AG09309 (cell line): Measurements from ENCODE around the gene ASB2.

Source experiments
- DNase-seq: peaks from one replicate; pipeline ENCODE4 v3.0.0-alpha.2; 2010; ENCODE audit warnings: low read depth
- H3K4me3 ChIP-seq: 2 replicates; pipeline ENCODE4 v1.5.1; 2011; ENCODE audit warnings: mild to moderate bottlenecking, low read depth, low read length, moderate library complexity; ENCODE audit not compliant: control insufficient read depth
- CTCF ChIP-seq: IDR thresholded peaks from 2 replicates; pipeline ENCODE4 v1.5.1; 2011; ENCODE audit warnings: mild to moderate bottlenecking, low read depth, low read length, inconsistent platforms; ENCODE audit not compliant: insufficient read depth, control insufficient read depth; ENCODE audit errors: missing control alignments

The ASB2 gene, protein sequence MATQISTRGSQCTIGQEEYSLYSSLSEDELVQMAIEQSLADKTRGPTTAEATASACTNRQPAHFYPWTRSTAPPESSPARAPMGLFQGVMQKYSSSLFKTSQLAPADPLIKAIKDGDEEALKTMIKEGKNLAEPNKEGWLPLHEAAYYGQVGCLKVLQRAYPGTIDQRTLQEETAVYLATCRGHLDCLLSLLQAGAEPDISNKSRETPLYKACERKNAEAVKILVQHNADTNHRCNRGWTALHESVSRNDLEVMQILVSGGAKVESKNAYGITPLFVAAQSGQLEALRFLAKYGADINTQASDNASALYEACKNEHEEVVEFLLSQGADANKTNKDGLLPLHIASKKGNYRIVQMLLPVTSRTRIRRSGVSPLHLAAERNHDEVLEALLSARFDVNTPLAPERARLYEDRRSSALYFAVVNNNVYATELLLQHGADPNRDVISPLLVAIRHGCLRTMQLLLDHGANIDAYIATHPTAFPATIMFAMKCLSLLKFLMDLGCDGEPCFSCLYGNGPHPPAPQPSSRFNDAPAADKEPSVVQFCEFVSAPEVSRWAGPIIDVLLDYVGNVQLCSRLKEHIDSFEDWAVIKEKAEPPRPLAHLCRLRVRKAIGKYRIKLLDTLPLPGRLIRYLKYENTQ

GRCh38 chr14:93976477-93977057, at the start of gene ASB2:
Gene ASB2, minus strand, starts transcription at chr14:93976570. Its CDS starts 12,031 bp downstream, at chr14:93964539.
- H3K4me3 ChIP-seq, result no peak within 1 kb of the TSS
- no peak for TF ChIP-seq CTCF
- no peak for DNase-seq

DNA sequence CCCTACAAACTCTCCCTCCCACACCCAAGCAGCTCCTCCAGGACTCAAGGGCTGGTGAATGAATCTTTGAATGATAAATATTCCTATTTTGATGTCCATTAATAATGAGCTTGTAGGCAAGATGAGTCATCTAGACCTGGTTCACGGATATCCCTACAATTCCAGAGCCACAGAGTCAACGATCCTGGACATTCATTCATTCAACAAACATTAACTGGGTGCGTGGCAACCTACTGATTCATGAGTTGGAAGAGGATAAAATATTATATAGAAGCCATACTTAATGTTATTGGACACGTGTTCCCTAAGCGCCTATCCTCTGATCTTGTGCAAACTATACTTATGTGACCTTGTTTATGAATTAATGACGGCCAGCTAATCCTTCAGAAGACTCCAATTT, 49.4 kb upstream of the ASB2 start:
- no peak overlapping the region for H3K4me3 ChIP-seq
- no peak for TF ChIP-seq CTCF
- no peak for DNase-seq

- no peak for TF ChIP-seq CTCF
- no peak overlapping the region for H3K4me3 ChIP-seq
- no peak for DNase-seq
Observed at GRCh38 chr14:94024549-94024948, 48.2 kb upstream of the ASB2 start.

DNA sequence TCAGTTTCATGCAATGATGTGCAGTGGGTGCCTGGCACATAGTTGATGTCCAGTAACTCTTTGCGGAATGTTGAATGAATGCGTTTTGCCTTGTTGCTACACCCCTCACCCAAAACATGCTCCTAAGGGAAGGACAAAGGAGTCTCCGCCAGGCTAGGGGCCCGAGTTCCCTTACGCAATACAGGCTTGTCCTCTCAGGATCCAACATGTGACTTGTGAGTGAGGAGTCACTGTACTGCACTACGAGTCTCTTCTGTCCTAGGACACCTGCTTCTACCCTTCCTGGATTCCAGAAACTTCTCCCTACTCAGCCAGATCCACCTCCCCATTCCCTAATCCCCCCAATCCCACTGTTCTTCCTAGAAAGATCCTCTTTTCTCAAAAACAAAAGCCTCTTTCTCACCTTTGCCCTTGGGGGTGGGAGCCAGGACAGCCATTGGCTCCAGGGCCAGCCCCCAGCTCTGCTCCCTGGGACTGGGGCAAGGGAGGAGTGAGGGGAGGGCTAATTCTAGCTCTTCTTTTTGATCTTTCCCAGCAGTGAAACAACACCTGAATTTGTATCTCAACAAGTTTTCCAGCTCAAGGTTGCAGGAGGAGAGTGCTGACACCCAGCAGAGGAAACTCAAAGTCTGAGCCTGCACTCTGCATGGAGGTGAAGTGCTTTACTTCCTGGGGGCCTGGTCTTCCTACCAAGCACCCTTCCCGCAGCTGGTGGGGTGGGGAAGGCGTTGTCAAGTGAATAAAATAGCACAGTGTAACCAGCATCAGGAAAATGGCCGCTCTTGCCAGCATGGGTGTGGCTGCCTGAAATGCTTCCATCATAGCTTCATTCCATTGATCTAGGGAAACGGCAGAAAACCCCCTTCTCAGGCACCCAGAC, 46.4 kb upstream of the ASB2 start:
- H3K4me3 ChIP-seq, result no peak overlapping the region
- no peak for DNase-seq
- TF ChIP-seq CTCF, result no peak

DNA sequence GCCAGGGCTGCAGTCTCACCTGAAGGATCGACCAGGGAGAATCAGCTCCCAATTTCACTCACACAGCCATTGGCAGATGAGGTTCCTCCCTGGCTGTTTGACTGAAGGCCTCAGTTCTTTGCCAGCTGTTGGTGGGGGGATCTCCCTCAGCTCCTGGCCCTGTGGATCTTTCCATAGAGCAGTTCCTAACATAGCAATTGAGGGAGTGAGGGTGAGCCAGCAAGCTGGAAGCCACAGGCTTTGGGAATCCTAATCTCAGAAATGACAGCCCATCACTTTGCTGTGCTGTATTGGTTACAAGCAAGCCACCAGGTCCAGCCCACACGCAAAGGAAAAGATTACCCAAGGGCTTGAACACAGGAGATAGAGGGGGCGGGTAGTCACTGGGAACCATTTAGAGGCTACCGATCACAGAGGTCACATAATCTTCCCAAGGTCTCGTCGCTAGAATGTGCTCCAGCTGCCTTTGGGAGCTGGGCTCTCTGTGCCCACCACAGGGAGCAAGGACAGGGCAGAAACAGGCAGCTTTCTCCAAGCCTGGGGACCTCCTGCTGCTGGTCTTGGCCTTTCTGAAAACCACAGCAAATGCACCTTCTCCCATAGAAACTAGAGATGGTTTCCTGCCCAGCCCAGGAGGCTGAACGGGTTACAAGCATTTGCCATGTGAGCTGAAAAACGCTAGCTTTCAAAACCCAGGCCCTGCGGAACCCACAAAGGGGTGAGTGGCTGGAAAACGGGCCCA, 45.2 kb upstream of the ASB2 start:
- DNase-seq, result no peak
- no peak for TF ChIP-seq CTCF
- no peak overlapping the region for H3K4me3 ChIP-seq
